HG03342 (cell line): Measurements from ENCODE around the gene WNT2.
"Not testable (repeated sequence)": the region's sequence is repeated elsewhere in the genome, so short reads cannot be mapped to it uniquely, and the experiment has no call there.

ENCODE experiments used
- ATAC-seq: cut with Tn5 transposase; IDR thresholded peaks from one replicate; pipeline ENCODE4 v1.9.1; 2021; ENCODE audit warnings: mild to moderate bottlenecking, moderate library complexity; ENCODE audit not compliant: unreplicated experiment

The WNT2 gene

GRCh38 chr7:117312593-117313580, 10.0 kb downstream of the WNT2 start:
- ATAC-seq: no peak

GRCh38 chr7:117308891-117309290, 14.0 kb downstream of the WNT2 start:
- no peak for ATAC-seq

GRCh38 chr7:117302396-117302795, 20.5 kb downstream of the WNT2 start:
- ATAC-seq: no peak

- not testable (repeated sequence) for ATAC-seq
Observed at GRCh38 chr7:117300506-117300905, 22.4 kb downstream of the WNT2 start.

GRCh38 chr7:117297606-117298005, 25.3 kb downstream of the WNT2 start:
- ATAC-seq: no peak

- ATAC-seq: no peak
Observed at GRCh38 chr7:117296066-117296465, 26.8 kb downstream of the WNT2 start.

GRCh38 chr7:117285826-117286225, 37.0 kb downstream of the WNT2 start:
- no peak for ATAC-seq

GRCh38 chr7:117284692-117285091, 38.2 kb downstream of the WNT2 start:
- no peak for ATAC-seq

GRCh38 chr7:117283779-117284178, 39.1 kb downstream of the WNT2 start:
- ATAC-seq: no peak

GRCh38 chr7:117283371-117283770, 39.5 kb downstream of the WNT2 start:
- ATAC-seq: no peak

- no peak for ATAC-seq
Observed at GRCh38 chr7:117282239-117282812, 40.5 kb downstream of the WNT2 start.

- no peak for ATAC-seq
Observed at GRCh38 chr7:117281562-117281961, 41.3 kb downstream of the WNT2 start.

GRCh38 chr7:117279931-117280557, 42.8 kb downstream of the WNT2 start:
- ATAC-seq: no peak

GRCh38 chr7:117279203-117279602, 43.7 kb downstream of the WNT2 start:
- ATAC-seq: no peak

GRCh38 chr7:117278040-117278439, 44.8 kb downstream of the WNT2 start:
- ATAC-seq: no peak

- ATAC-seq: no peak
Observed at GRCh38 chr7:117277576-117277975, 45.3 kb downstream of the WNT2 start.

- no peak for ATAC-seq
Observed at GRCh38 chr7:117274951-117275350, 47.9 kb downstream of the WNT2 start.

GRCh38 chr7:117273814-117274225, 49.0 kb downstream of the WNT2 start:
- no peak for ATAC-seq

- no peak for ATAC-seq
Observed at GRCh38 chr7:117273325-117273724, 49.5 kb downstream of the WNT2 start.

GRCh38 chr7:117272017-117272759, 50.7 kb downstream of the WNT2 start:
- ATAC-seq: no peak

- ATAC-seq: no peak
Observed at GRCh38 chr7:117271566-117271965, 51.3 kb downstream of the WNT2 start.
